HEK293T (cell line): ENCODE measurements around the gene SLC43A1.

Source experiments
- BHLHE40 ChIP-seq: fragments of 450-650 bp; IDR thresholded peaks from 2 replicates; pipeline ENCODE4 v1.6.1; 2016; ENCODE audit warnings: mild to moderate bottlenecking, moderate library complexity, borderline replicate concordance
- FOXA1 ChIP-seq: fragments of 450-650 bp; IDR thresholded peaks from 2 replicates; pipeline ENCODE4 v1.6.1; 2016; ENCODE audit warnings: mild to moderate bottlenecking
- FOXK2 ChIP-seq: fragments of 450-650 bp; IDR thresholded peaks from 2 replicates; pipeline ENCODE4 v1.6.1; 2016; ENCODE audit warnings: mild to moderate bottlenecking
- SP1 ChIP-seq: fragments of 450-650 bp; IDR thresholded peaks from 2 replicates; pipeline ENCODE4 v1.6.1; 2017
- SUZ12 ChIP-seq: fragments of 450-650 bp; IDR thresholded peaks from 2 replicates; pipeline ENCODE4 v1.6.1; 2016; ENCODE audit warnings: mild to moderate bottlenecking
- TARDBP ChIP-seq: fragments of 450-650 bp; IDR thresholded peaks from 2 replicates; pipeline ENCODE4 v1.6.1; 2016
- ZNF384 ChIP-seq: fragments of 450-650 bp; IDR thresholded peaks from 2 replicates; pipeline ENCODE4 v1.6.1; 2016

GRCh38 chr11:57504511-57504910, 11.0 kb downstream of the SLC43A1 start:
- TF ChIP-seq SP1 (no peak), FOXK2 (no peak), SUZ12 (no peak), ZNF384 (no peak), TARDBP (no peak), BHLHE40 (no peak), FOXA1 (no peak)
